Right lobe of liver (tissue), 4 donors: ENCODE results near the gene SYVN1.

Experiments
- POLR2A ChIP-seq: fragments of 450-650 bp; IDR thresholded peaks from one replicate; pipeline ENCODE4 v1.6.1; 2017; ENCODE audit warnings: antibody characterized with exemption, mild to moderate bottlenecking
- TF ChIP-seq, protein P1 (sequence below), 4 donors: fragments of 200-600 bp in 3 of 4; fragments of 450-650 bp in 1 of 4; IDR thresholded peaks; one replicate each; pipeline versions ENCODE4 v1.5.1 to v1.8.0; 2016 to 2022; ENCODE audit warnings: antibody characterized with exemption in 4 of 4, mild to moderate bottlenecking in 2 of 4
- donor health status: DM: no; HTN: no; CAD: no.
- donor health status: DM: no; HTN: no; CAD: no.
- donor health status: DM: no; HTN: yes; CAD: no.

DNA sequence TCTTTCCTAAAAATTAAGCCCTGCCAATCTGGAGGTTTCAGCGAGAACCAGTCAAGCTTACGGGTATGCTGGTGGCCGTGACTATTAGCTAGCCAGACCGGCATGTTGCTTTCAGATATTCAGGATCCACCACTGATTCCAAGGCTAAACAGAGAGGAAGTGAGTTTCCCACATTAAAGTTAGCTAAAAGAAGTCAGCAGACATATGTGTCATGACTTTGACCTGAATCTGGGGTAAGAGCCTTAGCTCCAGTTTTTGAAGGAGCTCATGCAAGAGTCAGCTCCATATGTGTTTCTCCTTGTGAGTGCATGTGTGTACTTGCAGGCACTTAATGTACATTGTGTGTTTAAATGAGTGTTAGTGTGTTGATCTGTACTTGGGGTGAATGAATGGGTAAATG lies 48.9 kb downstream of the SYVN1 start:
- TF ChIP-seq, protein P1, sequence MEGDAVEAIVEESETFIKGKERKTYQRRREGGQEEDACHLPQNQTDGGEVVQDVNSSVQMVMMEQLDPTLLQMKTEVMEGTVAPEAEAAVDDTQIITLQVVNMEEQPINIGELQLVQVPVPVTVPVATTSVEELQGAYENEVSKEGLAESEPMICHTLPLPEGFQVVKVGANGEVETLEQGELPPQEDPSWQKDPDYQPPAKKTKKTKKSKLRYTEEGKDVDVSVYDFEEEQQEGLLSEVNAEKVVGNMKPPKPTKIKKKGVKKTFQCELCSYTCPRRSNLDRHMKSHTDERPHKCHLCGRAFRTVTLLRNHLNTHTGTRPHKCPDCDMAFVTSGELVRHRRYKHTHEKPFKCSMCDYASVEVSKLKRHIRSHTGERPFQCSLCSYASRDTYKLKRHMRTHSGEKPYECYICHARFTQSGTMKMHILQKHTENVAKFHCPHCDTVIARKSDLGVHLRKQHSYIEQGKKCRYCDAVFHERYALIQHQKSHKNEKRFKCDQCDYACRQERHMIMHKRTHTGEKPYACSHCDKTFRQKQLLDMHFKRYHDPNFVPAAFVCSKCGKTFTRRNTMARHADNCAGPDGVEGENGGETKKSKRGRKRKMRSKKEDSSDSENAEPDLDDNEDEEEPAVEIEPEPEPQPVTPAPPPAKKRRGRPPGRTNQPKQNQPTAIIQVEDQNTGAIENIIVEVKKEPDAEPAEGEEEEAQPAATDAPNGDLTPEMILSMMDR (IDR thresholded peaks at IDR 0.05) = no peak
- no peak for TF ChIP-seq POLR2A
